HepG2 (cell line): ENCODE data around the gene TSTD2. TPM values are rescaled to one million over a fixed set of nuclear protein-coding genes. Genes with fewer than 3 reads are reported as not detected.

Experiments
- BORCS8-MEF2B ChIP-seq: sonication (generic); formaldehyde crosslinking; IDR thresholded peaks from 2 replicates; pipeline ENCODE4 v1.8.0; 2022; ENCODE audit warnings: mild to moderate bottlenecking, missing genetic modification reagents
- GATAD2A ChIP-seq: IDR thresholded peaks from 2 replicates; pipeline ENCODE4 v1.6.1; 2016
- KDM1A ChIP-seq: IDR thresholded peaks from 2 replicates; pipeline ENCODE4 v1.6.1; 2016; ENCODE audit warnings: missing compliant biosample characterization
- ZNF543 ChIP-seq: sonication (generic); formaldehyde crosslinking; IDR thresholded peaks from 2 replicates; pipeline ENCODE4 v1.4.0; 2020; ENCODE audit warnings: mild to moderate bottlenecking, missing genetic modification reagents
- polyA plus RNA-seq, 8 experiments: library from polyadenylated mRNA; depleted of rRNA in 3 of 8; stranded (reverse) in 7 of 8; unstranded in 1 of 8; fragments of >200 nt; fragmentation: Illumina TruSeq in 4 of 8; extraction: Trizol in 4 of 8; gene quantifications; 2 replicates each; pipeline versions ENCODE4 v1.2.1 to v1.2.3, GENCODE V29; 2011 to 2016; ENCODE audit warnings: low read depth in 4 of 8, missing spikeins in 1 of 8, mixed read lengths in 1 of 8; ENCODE audit not compliant: insufficient read depth in 1 of 8
- total RNA-seq, 5 experiments: library from RNA; depleted of rRNA; stranded (reverse); fragments of >200 nt; fragmentation: Illumina TruSeq; extraction: Trizol; gene quantifications; 2 replicates each; pipeline ENCODE4 v1.2.3, GENCODE V29; 2016; ENCODE audit warnings: low read depth in 1 of 5
- TF ChIP-seq, protein P1 (sequence below), 2 experiments: sonication (generic) in 1 of 2; formaldehyde crosslinking in 1 of 2; IDR thresholded peaks; 2 replicates each; pipeline versions ENCODE4 v1.4.0 to v1.6.1; 2016 to 2020; ENCODE audit warnings: borderline replicate concordance in 1 of 2, low read depth in 1 of 2, mild to moderate bottlenecking in 1 of 2, missing genetic modification reagents in 1 of 2
- TF ChIP-seq, protein P2 (sequence below): sonication (generic); formaldehyde crosslinking; IDR thresholded peaks from 2 replicates; pipeline ENCODE4 v1.4.0; 2020; ENCODE audit warnings: missing genetic modification reagents
- TF ChIP-seq, protein P3 (sequence below): sonication (generic); formaldehyde crosslinking; IDR thresholded peaks from 2 replicates; pipeline ENCODE4 v1.5.0; 2020; ENCODE audit warnings: missing genetic modification reagents
- TF ChIP-seq, protein P4 (sequence below): sonication (generic); formaldehyde crosslinking; IDR thresholded peaks from 2 replicates; pipeline ENCODE4 v1.5.1; 2020; ENCODE audit warnings: mild to moderate bottlenecking, missing genetic modification reagents, moderate library complexity

TSTD2 gene
- total and polyA plus RNA-seq, 2 of the 13 experiments (the other 11 are each of a cell fraction or from before 2014, with no cell fraction given): 16.0 to 23.1 TPM

DNA sequence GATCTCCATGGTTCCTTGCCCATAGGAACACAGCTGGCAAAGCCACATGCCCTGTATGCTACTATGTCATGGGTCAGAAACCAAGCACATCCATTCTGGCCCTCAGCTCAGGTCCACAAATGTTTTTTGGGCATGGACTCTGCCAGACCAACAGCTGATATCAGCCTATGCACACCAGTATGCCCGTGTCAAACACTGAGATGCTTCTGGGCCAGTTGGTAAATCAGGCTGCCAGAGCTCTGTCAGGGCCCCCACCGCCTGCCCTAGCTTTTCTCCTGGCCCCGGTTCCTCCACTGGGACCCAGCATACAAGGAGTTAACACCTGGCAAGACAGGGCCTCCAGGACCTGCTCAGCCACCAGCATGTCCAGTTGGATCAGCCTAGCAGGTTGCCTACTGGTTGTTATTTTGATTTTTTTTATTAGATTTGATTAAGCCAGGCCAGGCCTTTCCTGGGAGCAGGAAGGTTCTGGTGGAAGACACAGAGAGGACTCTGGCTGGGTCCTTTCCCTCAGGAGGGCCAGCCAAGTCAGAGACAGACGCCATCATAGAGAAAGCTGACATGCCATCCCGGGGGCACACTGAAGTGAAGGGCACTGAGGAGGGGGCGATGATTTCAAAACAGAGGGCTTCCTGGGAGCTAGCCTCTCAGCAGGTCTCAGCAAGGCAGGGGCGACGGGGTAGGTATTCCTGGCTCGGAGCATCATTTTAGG, 65.8 kb downstream of the TSTD2 start (continued):
- TF ChIP-seq, protein P1, sequence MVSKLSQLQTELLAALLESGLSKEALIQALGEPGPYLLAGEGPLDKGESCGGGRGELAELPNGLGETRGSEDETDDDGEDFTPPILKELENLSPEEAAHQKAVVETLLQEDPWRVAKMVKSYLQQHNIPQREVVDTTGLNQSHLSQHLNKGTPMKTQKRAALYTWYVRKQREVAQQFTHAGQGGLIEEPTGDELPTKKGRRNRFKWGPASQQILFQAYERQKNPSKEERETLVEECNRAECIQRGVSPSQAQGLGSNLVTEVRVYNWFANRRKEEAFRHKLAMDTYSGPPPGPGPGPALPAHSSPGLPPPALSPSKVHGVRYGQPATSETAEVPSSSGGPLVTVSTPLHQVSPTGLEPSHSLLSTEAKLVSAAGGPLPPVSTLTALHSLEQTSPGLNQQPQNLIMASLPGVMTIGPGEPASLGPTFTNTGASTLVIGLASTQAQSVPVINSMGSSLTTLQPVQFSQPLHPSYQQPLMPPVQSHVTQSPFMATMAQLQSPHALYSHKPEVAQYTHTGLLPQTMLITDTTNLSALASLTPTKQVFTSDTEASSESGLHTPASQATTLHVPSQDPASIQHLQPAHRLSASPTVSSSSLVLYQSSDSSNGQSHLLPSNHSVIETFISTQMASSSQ (IDR thresholded peaks at IDR 0.05; ENCODE audit: low read depth): no peak
- TF ChIP-seq, protein P1 (CRISPR knock-in tag; IDR thresholded peaks at IDR 0.05; ENCODE audit: borderline replicate concordance): no peak
- TF ChIP-seq, protein P2, sequence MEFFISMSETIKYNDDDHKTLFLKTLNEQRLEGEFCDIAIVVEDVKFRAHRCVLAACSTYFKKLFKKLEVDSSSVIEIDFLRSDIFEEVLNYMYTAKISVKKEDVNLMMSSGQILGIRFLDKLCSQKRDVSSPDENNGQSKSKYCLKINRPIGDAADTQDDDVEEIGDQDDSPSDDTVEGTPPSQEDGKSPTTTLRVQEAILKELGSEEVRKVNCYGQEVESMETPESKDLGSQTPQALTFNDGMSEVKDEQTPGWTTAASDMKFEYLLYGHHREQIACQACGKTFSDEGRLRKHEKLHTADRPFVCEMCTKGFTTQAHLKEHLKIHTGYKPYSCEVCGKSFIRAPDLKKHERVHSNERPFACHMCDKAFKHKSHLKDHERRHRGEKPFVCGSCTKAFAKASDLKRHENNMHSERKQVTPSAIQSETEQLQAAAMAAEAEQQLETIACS: no peak
- TF ChIP-seq KDM1A (CRISPR knock-in tag): no peak
- TF ChIP-seq, protein P3, sequence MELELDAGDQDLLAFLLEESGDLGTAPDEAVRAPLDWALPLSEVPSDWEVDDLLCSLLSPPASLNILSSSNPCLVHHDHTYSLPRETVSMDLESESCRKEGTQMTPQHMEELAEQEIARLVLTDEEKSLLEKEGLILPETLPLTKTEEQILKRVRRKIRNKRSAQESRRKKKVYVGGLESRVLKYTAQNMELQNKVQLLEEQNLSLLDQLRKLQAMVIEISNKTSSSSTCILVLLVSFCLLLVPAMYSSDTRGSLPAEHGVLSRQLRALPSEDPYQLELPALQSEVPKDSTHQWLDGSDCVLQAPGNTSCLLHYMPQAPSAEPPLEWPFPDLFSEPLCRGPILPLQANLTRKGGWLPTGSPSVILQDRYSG (CRISPR knock-in tag): no peak
- TF ChIP-seq BORCS8-MEF2B (CRISPR knock-in tag): no peak
- TF ChIP-seq ZNF543 (CRISPR knock-in tag): no peak
- TF ChIP-seq GATAD2A (CRISPR knock-in tag): no peak
- TF ChIP-seq, protein P4, sequence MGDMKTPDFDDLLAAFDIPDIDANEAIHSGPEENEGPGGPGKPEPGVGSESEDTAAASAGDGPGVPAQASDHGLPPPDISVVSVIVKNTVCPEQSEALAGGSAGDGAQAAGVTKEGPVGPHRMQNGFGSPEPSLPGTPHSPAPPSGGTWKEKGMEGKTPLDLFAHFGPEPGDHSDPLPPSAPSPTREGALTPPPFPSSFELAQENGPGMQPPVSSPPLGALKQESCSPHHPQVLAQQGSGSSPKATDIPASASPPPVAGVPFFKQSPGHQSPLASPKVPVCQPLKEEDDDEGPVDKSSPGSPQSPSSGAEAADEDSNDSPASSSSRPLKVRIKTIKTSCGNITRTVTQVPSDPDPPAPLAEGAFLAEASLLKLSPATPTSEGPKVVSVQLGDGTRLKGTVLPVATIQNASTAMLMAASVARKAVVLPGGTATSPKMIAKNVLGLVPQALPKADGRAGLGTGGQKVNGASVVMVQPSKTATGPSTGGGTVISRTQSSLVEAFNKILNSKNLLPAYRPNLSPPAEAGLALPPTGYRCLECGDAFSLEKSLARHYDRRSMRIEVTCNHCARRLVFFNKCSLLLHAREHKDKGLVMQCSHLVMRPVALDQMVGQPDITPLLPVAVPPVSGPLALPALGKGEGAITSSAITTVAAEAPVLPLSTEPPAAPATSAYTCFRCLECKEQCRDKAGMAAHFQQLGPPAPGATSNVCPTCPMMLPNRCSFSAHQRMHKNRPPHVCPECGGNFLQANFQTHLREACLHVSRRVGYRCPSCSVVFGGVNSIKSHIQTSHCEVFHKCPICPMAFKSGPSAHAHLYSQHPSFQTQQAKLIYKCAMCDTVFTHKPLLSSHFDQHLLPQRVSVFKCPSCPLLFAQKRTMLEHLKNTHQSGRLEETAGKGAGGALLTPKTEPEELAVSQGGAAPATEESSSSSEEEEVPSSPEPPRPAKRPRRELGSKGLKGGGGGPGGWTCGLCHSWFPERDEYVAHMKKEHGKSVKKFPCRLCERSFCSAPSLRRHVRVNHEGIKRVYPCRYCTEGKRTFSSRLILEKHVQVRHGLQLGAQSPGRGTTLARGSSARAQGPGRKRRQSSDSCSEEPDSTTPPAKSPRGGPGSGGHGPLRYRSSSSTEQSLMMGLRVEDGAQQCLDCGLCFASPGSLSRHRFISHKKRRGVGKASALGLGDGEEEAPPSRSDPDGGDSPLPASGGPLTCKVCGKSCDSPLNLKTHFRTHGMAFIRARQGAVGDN: no peak
